Measurements from ENCODE around the gene GJA3. TPM values are rescaled to one million over a fixed set of nuclear protein-coding genes. Genes with fewer than 3 reads are reported as not detected.
A peak's percentile ranks its signal among the peaks of the same experiment; 100 is the strongest.

Gene GJA3
- total RNA-seq, 2 donors from 2014 or later, result 0.59 to 5.2 TPM

- Histone ChIP-seq H3K4me1 (replicated peaks) (no peaks in the 10 kb centered on the region), H3K9me3 (no peaks in the 10 kb centered on the region), H3K4me3 (no peak overlapping the region), H3K36me3 (no peaks in the 10 kb centered on the region), H3K27ac (no peak overlapping the region), H3K27me3 (replicated peaks; ENCODE audit: insufficient read depth) (no peaks in the 10 kb centered on the region)
- WGBS, result 68% methylated on average over 16 of the region's 16 CpGs
- no peak for DNase-seq (ENCODE audit: low spot score)
- intact Hi-C loops (cut with DNase I), result loop anchor here (5.0 to 10.0 kb wide), 3 partner anchors 36 to 928 kb away; partner anchors contain the start of genes GJA3 and ZMYM2
- TF ChIP-seq POLR2A (IDR thresholded peaks at IDR 0.05) (no peak), POLR2AphosphoS5 (IDR thresholded peaks at IDR 0.05) (no peak)
- TF ChIP-seq, protein P1, sequence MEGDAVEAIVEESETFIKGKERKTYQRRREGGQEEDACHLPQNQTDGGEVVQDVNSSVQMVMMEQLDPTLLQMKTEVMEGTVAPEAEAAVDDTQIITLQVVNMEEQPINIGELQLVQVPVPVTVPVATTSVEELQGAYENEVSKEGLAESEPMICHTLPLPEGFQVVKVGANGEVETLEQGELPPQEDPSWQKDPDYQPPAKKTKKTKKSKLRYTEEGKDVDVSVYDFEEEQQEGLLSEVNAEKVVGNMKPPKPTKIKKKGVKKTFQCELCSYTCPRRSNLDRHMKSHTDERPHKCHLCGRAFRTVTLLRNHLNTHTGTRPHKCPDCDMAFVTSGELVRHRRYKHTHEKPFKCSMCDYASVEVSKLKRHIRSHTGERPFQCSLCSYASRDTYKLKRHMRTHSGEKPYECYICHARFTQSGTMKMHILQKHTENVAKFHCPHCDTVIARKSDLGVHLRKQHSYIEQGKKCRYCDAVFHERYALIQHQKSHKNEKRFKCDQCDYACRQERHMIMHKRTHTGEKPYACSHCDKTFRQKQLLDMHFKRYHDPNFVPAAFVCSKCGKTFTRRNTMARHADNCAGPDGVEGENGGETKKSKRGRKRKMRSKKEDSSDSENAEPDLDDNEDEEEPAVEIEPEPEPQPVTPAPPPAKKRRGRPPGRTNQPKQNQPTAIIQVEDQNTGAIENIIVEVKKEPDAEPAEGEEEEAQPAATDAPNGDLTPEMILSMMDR (IDR thresholded peaks at IDR 0.05), result no peak
Observed at GRCh38 chr13:20126541-20127261, 34.2 kb downstream of the GJA3 start.

GRCh38 chr13:20125783-20126165, 35.1 kb downstream of the GJA3 start:
- Histone ChIP-seq H3K4me1 (replicated peaks) (no peaks in the 10 kb centered on the region), H3K9me3 (no peaks in the 10 kb centered on the region), H3K27me3 (replicated peaks; ENCODE audit: insufficient read depth) (no peaks in the 10 kb centered on the region), H3K27ac (no peak overlapping the region), H3K36me3 (no peaks in the 10 kb centered on the region), H3K4me3 (no peak overlapping the region)
- 77% methylated on average over 4 of the region's 4 CpGs for WGBS
- DNase-seq (ENCODE audit: low spot score), result no peak
- intact Hi-C loops (cut with DNase I), result loop anchor here (5.0 to 10.0 kb wide), 3 partner anchors 37 to 929 kb away; partner anchors contain the start of genes GJA3 and ZMYM2
- TF ChIP-seq POLR2AphosphoS5 (IDR thresholded peaks at IDR 0.05), result no peak
- no peak for TF ChIP-seq POLR2A (IDR thresholded peaks at IDR 0.05)
- TF ChIP-seq, protein P1 (IDR thresholded peaks at IDR 0.05), result no peak

DNA sequence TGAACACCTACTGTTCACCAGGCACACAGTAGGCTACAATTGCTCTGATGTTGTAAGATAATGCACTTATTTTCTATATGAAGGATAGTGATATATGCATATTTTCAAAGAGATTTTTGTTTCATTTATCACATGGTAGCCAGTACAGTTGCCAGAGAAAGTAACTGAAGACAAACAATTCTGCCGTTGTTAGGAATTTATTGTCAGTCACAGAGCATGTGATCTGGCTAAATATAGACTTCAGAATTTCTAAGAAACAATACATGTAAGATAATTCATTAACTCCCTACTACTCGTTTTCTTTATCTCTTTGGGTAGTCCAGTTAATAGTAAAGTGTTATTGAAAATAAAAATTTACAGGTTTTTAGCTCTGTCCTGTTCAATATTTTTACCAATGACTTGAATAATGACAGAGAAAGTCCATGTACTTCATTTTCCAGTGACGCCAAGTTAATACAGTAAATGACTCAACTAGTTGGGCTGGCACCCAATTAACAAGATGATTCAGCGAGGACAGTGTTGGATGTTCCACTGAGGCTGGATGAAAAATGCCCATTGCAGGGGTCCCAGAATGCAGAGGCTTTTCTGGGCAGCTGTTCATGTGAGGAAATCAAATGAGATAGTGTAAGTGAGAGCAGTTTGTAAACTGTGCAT, 35.6 kb downstream of the GJA3 start:
- WGBS, result 16% methylated on average over 4 of the region's 4 CpGs
- H3K27me3 ChIP-seq (replicated peaks; ENCODE audit: insufficient read depth), result no peaks in the 10 kb centered on the region
- no peak for DNase-seq (ENCODE audit: low spot score)
- intact Hi-C loops (cut with DNase I), result loop anchor here (5.0 to 10.0 kb wide), 3 partner anchors 37 to 930 kb away; partner anchors contain the start of genes GJA3 and ZMYM2
- H3K9me3 ChIP-seq, result no peaks in the 10 kb centered on the region
- no peaks in the 10 kb centered on the region for H3K4me1 ChIP-seq (replicated peaks)
- TF ChIP-seq POLR2A (IDR thresholded peaks at IDR 0.05), result no peak
- TF ChIP-seq POLR2AphosphoS5 (IDR thresholded peaks at IDR 0.05), result no peak
- TF ChIP-seq, protein P1 (IDR thresholded peaks at IDR 0.05), result no peak
- no peaks in the 10 kb centered on the region for H3K36me3 ChIP-seq
- no peak overlapping the region for H3K27ac ChIP-seq
- no peak overlapping the region for H3K4me3 ChIP-seq

DNA sequence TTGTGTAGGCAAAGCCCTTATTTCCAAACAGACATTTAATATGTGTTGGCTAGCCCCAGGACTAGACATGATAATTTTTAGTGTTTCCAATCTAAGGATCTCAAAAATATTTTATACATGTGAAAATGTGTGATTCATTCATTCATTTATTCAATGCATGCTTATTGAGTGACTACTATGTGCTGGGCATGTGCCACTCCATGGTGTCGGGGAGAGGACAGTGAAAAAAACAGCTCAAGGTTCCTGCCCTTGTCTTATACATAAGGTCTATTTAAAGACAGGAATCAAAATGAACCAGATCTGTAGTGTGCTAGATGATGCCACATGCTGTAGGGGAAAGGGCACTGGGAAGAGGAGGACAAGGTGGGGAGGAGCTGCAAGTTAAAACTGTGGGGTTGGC, 36.5 kb downstream of the GJA3 start:
- H3K27ac ChIP-seq, result no peak overlapping the region
- intact Hi-C loops (cut with DNase I), result loop anchor here (10.0 kb wide), 2 partner anchors 170 to 930 kb away; partner anchors contain the start of gene ZMYM2
- H3K4me3 ChIP-seq, result no peak overlapping the region
- H3K4me1 ChIP-seq (replicated peaks), result no peaks in the 10 kb centered on the region
- DNase-seq (ENCODE audit: low spot score), result no peak
- H3K9me3 ChIP-seq, result no peaks in the 10 kb centered on the region
- 93% methylated on average over 1 of the region's 1 CpG for WGBS
- no peaks in the 10 kb centered on the region for H3K27me3 ChIP-seq (replicated peaks; ENCODE audit: insufficient read depth)
- no peaks in the 10 kb centered on the region for H3K36me3 ChIP-seq
- TF ChIP-seq POLR2AphosphoS5 (IDR thresholded peaks at IDR 0.05), result no peak

GRCh38 chr13:20121159-20121525, 39.7 kb downstream of the GJA3 start:
- Histone ChIP-seq H3K36me3 (no peaks in the 10 kb centered on the region), H3K27ac (no peak overlapping the region), H3K27me3 (replicated peaks; ENCODE audit: insufficient read depth) (no peaks in the 10 kb centered on the region), H3K9me3 (no peaks in the 10 kb centered on the region), H3K4me1 (replicated peaks) (no peaks in the 10 kb centered on the region), H3K4me3 (peak overlapping the region in 1 of 2 donors; percentile 24)
- WGBS, result 42% methylated on average over 7 of the region's 7 CpGs
- no peak for DNase-seq (ENCODE audit: low spot score)
- intact Hi-C loops (cut with DNase I), result loop anchor here (10.0 kb wide), 2 partner anchors 166 to 934 kb away; partner anchors contain the start of gene ZMYM2
- TF ChIP-seq, protein P1 (IDR thresholded peaks at IDR 0.05), result no peak
- TF ChIP-seq POLR2AphosphoS5 (IDR thresholded peaks at IDR 0.05) (no peak), POLR2A (IDR thresholded peaks at IDR 0.05) (no peak)
